Immature natural killer cell (primary cell): ENCODE measurements around the gene RNF168. TPM values are rescaled to one million over a fixed set of nuclear protein-coding genes. Genes with fewer than 3 reads are reported as not detected.
"Not testable (repeated sequence)": the region's sequence is repeated elsewhere in the genome, so short reads cannot be mapped to it uniquely, and the experiment has no call there.

Experiments used
- DNase-seq, 3 donors: peaks; one replicate each; pipeline ENCODE4 v3.0.0; 2022; ENCODE audit warnings: mixed read lengths in 1 of 3
- H3K27ac Mint-ChIP-seq, 6 donors: one replicate each; pipeline ENCODE4 v1.8.0; 2020; ENCODE audit warnings: mixed read lengths in 6 of 6, mild to moderate bottlenecking in 5 of 6, inconsistent platforms in 4 of 6, moderate library complexity in 3 of 6
- H3K27me3 Mint-ChIP-seq, 3 donors: one replicate each; pipeline ENCODE4 v1.8.0; 2020 to 2021; ENCODE audit warnings: low read depth in 3 of 3, mild to moderate bottlenecking in 3 of 3, mixed read lengths in 3 of 3, moderate library complexity in 3 of 3, inconsistent platforms in 1 of 3
- H3K36me3 Mint-ChIP-seq, 3 donors: one replicate each; pipeline ENCODE4 v1.8.0; 2020; ENCODE audit warnings: mixed read lengths in 3 of 3, inconsistent platforms in 2 of 3, mild to moderate bottlenecking in 2 of 3
- H3K4me1 Mint-ChIP-seq, 2 donors: one replicate each; pipeline ENCODE4 v1.8.0; 2020; ENCODE audit warnings: inconsistent platforms in 2 of 2, mild to moderate bottlenecking in 2 of 2, mixed read lengths in 2 of 2, moderate library complexity in 1 of 2
- H3K4me3 Mint-ChIP-seq, 5 donors: one replicate each; pipeline ENCODE4 v1.8.0; 2020; ENCODE audit warnings: mild to moderate bottlenecking in 5 of 5, mixed read lengths in 5 of 5, inconsistent platforms in 3 of 5, moderate library complexity in 3 of 5
- H3K9me3 Mint-ChIP-seq, 6 donors: one replicate each; pipeline ENCODE4 v1.8.0; 2020; ENCODE audit warnings: mild to moderate bottlenecking in 6 of 6, mixed read lengths in 6 of 6, inconsistent platforms in 4 of 6, moderate library complexity in 3 of 6
- polyA plus RNA-seq, 3 donors: library from polyadenylated mRNA; unstranded; fragments of 300-500 nt; fragmentation: Illumina TruSeq; gene quantifications; one replicate each; pipeline ENCODE4 v1.2.3, GENCODE V29; 2021

Gene RNF168
- polyA plus RNA-seq, 3 donors from 2014 or later: 7.6 to 23.9 (median 12.0) TPM

- Mint-ChIP-seq H3K27me3 (peaks cover 9 to 17% (median 15%) of the 10 kb centered on the region in 3 donors), H3K36me3 (peaks cover 0 to 5% (median 0%) of the 10 kb centered on the region in 3 donors), H3K27ac (no peak overlapping the region), H3K4me1 (peaks cover 13 to 14% of the 10 kb centered on the region in 2 donors), H3K4me3 (no peak overlapping the region), H3K9me3 (no peaks in the 10 kb centered on the region)
- no peak for DNase-seq
Measured at GRCh38 chr3:196506687-196507086, 3.1 kb upstream of the RNF168 start.

- H3K36me3 Mint-ChIP-seq: peaks cover 0 to 5% (median 4%) of the 10 kb centered on the region in 3 donors
- no peaks in the 10 kb centered on the region for H3K9me3 Mint-ChIP-seq
- H3K27ac Mint-ChIP-seq: peak overlapping the region; percentile 80 to 95 (median 90)
Measured at GRCh38 chr3:196504556-196504955, 988 bp upstream of the RNF168 start.

GRCh38 chr3:196504077-196504398 is 470 bp upstream of the RNF168 start:
- DNase-seq: not testable (repeated sequence)
- H3K4me3 Mint-ChIP-seq: peak overlapping the region; percentile 98 to 100 (median 99)

More at GRCh38 chr3:196504556-196504955, 988 bp upstream of the RNF168 start:
- Mint-ChIP-seq H3K27me3 (peaks cover 9 to 22% (median 15%) of the 10 kb centered on the region in 3 donors), H3K4me1 (peaks cover 33 to 35% of the 10 kb centered on the region in 2 donors), H3K4me3 (peak overlapping the region; percentile 13 to 100 (median 98))
- DNase-seq: no peak

GRCh38 chr3:196502775-196503195 is 783 bp downstream of the RNF168 start:
- Mint-ChIP-seq H3K4me3 (peak overlapping the region; percentile 98 to 100 (median 99)), H3K27ac (peak overlapping the region; percentile 94 to 99 (median 97)), H3K9me3 (no peaks in the 10 kb centered on the region), H3K36me3 (peaks cover 0 to 10% (median 10%) of the 10 kb centered on the region in 3 donors), H3K27me3 (peaks cover 9 to 22% (median 15%) of the 10 kb centered on the region in 3 donors), H3K4me1 (peaks cover 45 to 53% of the 10 kb centered on the region in 2 donors)
- DNase-seq: peak; percentile 68 to 72 (median 71)

More at GRCh38 chr3:196504077-196504398, 470 bp upstream of the RNF168 start:
- not testable (repeated sequence) for H3K9me3 Mint-ChIP-seq, H3K36me3 Mint-ChIP-seq
- Mint-ChIP-seq H3K27me3 (peaks cover 9 to 22% (median 15%) of the 10 kb centered on the region in 3 donors), H3K4me1 (peaks cover 38 to 40% of the 10 kb centered on the region in 2 donors), H3K27ac (peak overlapping the region; percentile 85 to 98 (median 94))

GRCh38 chr3:196501316-196502044 is 2.1 kb downstream of the RNF168 start:
- Mint-ChIP-seq H3K4me3 (peak overlapping the region; percentile 98 to 100 (median 99)), H3K27ac (peak overlapping the region; percentile 15 to 98 (median 80)), H3K36me3 (peaks cover 0 to 12% (median 10%) of the 10 kb centered on the region in 3 donors), H3K27me3 (peaks cover 9 to 22% (median 15%) of the 10 kb centered on the region in 3 donors), H3K4me1 (peaks cover 47 to 64% of the 10 kb centered on the region in 2 donors), H3K9me3 (no peaks in the 10 kb centered on the region)
- DNase-seq: peak in 1 of 3 donors; percentile 11

- Mint-ChIP-seq H3K27ac (peak overlapping the region; percentile 40 to 95 (median 66)), H3K27me3 (peaks cover 9 to 22% (median 15%) of the 10 kb centered on the region in 3 donors), H3K4me1 (peaks cover 52 to 78% of the 10 kb centered on the region in 2 donors), H3K36me3 (peaks cover 0 to 13% (median 12%) of the 10 kb centered on the region in 3 donors), H3K9me3 (no peaks in the 10 kb centered on the region), H3K4me3 (peak overlapping the region; percentile 98 to 100 (median 99))
- no peak for DNase-seq
Measured at GRCh38 chr3:196499807-196500524, 3.6 kb downstream of the RNF168 start.

- Mint-ChIP-seq H3K4me1 (peaks cover 54 to 85% of the 10 kb centered on the region in 2 donors), H3K27me3 (peaks cover 9 to 20% (median 13%) of the 10 kb centered on the region in 3 donors), H3K4me3 (peak overlapping the region; percentile 44 to 100 (median 99)), H3K9me3 (no peaks in the 10 kb centered on the region), H3K36me3 (peaks cover 2 to 13% (median 12%) of the 10 kb centered on the region in 3 donors), H3K27ac (peak overlapping the region in 3 of 6 donors; percentile 12 to 66 (median 27))
- DNase-seq: no peak
Measured at GRCh38 chr3:196499061-196499460, 4.5 kb downstream of the RNF168 start.

- no peaks in the 10 kb centered on the region for H3K9me3 Mint-ChIP-seq
- H3K4me3 Mint-ChIP-seq: peak overlapping the region in 1 of 5 donors; percentile 17
- peaks cover 3 to 13% (median 12%) of the 10 kb centered on the region in 3 donors for H3K36me3 Mint-ChIP-seq
- H3K27ac Mint-ChIP-seq: peak overlapping the region in 3 of 6 donors; percentile 32 to 53 (median 39)
- DNase-seq: no peak
- peaks cover 7 to 18% (median 11%) of the 10 kb centered on the region in 3 donors for H3K27me3 Mint-ChIP-seq
- H3K4me1 Mint-ChIP-seq: peaks cover 52 to 87% of the 10 kb centered on the region in 2 donors
Measured at GRCh38 chr3:196498297-196498696, 5.3 kb downstream of the RNF168 start.

GRCh38 chr3:196496183-196496582 is 7.4 kb downstream of the RNF168 start:
- Mint-ChIP-seq H3K27me3 (peaks cover 0 to 2% (median 2%) of the 10 kb centered on the region in 3 donors), H3K9me3 (no peaks in the 10 kb centered on the region), H3K36me3 (peaks cover 3 to 12% (median 9%) of the 10 kb centered on the region in 3 donors), H3K4me1 (peaks cover 46 to 83% of the 10 kb centered on the region in 2 donors), H3K27ac (peak overlapping the region in 1 of 6 donors; percentile 31), H3K4me3 (no peak overlapping the region)
- DNase-seq: no peak

- peaks cover 0 to 2% (median 0%) of the 10 kb centered on the region in 3 donors for H3K27me3 Mint-ChIP-seq
- peaks cover 34 to 79% of the 10 kb centered on the region in 2 donors for H3K4me1 Mint-ChIP-seq
- no peak overlapping the region for H3K27ac Mint-ChIP-seq
- H3K4me3 Mint-ChIP-seq: no peak overlapping the region
- no peaks in the 10 kb centered on the region for H3K9me3 Mint-ChIP-seq
- no peak for DNase-seq
- H3K36me3 Mint-ChIP-seq: peaks cover 3 to 4% (median 3%) of the 10 kb centered on the region in 3 donors
Measured at GRCh38 chr3:196493292-196493691, 10.3 kb downstream of the RNF168 start.

- no peak overlapping the region for H3K4me3 Mint-ChIP-seq
- peaks cover 5 to 9% (median 8%) of the 10 kb centered on the region in 3 donors for H3K36me3 Mint-ChIP-seq
- peaks cover 30 to 69% of the 10 kb centered on the region in 2 donors for H3K4me1 Mint-ChIP-seq
- H3K27me3 Mint-ChIP-seq: peaks cover 0 to 2% (median 0%) of the 10 kb centered on the region in 3 donors
- DNase-seq: no peak
- H3K9me3 Mint-ChIP-seq: no peaks in the 10 kb centered on the region
- H3K27ac Mint-ChIP-seq: no peak overlapping the region
Measured at GRCh38 chr3:196492080-196492479, 11.5 kb downstream of the RNF168 start.

- no peak for DNase-seq
- Mint-ChIP-seq H3K27me3 (peaks cover 0 to 3% (median 0%) of the 10 kb centered on the region in 3 donors), H3K4me3 (no peak overlapping the region), H3K36me3 (peaks cover 9 to 20% (median 10%) of the 10 kb centered on the region in 3 donors), H3K9me3 (no peaks in the 10 kb centered on the region), H3K27ac (no peak overlapping the region), H3K4me1 (peaks cover 24 to 46% of the 10 kb centered on the region in 2 donors)
Measured at GRCh38 chr3:196489747-196490146, 13.8 kb downstream of the RNF168 start.

GRCh38 chr3:196486263-196486662 is 17.3 kb downstream of the RNF168 start:
- no peak overlapping the region for H3K27ac Mint-ChIP-seq
- DNase-seq: peak in 1 of 3 donors; percentile 10
- H3K4me3 Mint-ChIP-seq: no peak overlapping the region
- H3K9me3 Mint-ChIP-seq: no peaks in the 10 kb centered on the region
- H3K36me3 Mint-ChIP-seq: peaks cover 14 to 30% (median 19%) of the 10 kb centered on the region in 3 donors
- H3K27me3 Mint-ChIP-seq: peaks cover 0 to 1% (median 0%) of the 10 kb centered on the region in 3 donors
- H3K4me1 Mint-ChIP-seq: peaks cover 14 to 24% of the 10 kb centered on the region in 2 donors
